GM18867 (cell line): ENCODE data around the gene INTS2.
"Not testable (repeated sequence)": the region's sequence is repeated elsewhere in the genome, so short reads cannot be mapped to it uniquely, and the experiment has no call there.

Source experiments
- ATAC-seq: cut with Tn5 transposase; IDR thresholded peaks from one replicate; pipeline ENCODE4 v1.9.1; 2021; ENCODE audit warnings: mild to moderate bottlenecking, moderate library complexity; ENCODE audit not compliant: unreplicated experiment

INTS2 gene

GRCh38 chr17:61822326-61823285 lies 105.2 kb downstream of the INTS2 start:
- ATAC-seq: no peak

GRCh38 chr17:61821655-61822054 lies 106.1 kb downstream of the INTS2 start:
- ATAC-seq: no peak

- ATAC-seq: not testable (repeated sequence)
Measured at GRCh38 chr17:61819265-61819664, 108.5 kb downstream of the INTS2 start.

- ATAC-seq: no peak
Measured at GRCh38 chr17:61818225-61818624, 109.6 kb downstream of the INTS2 start.

- no peak for ATAC-seq
Measured at GRCh38 chr17:61817452-61817851, 110.3 kb downstream of the INTS2 start.

GRCh38 chr17:61816538-61816937 lies 111.2 kb downstream of the INTS2 start:
- no peak for ATAC-seq

GRCh38 chr17:61815863-61816503 lies 111.8 kb downstream of the INTS2 start:
- no peak for ATAC-seq
